ENCODE data around the gene RNF151.
A peak's percentile ranks its signal among the peaks of the same experiment; 100 is the strongest.

The RNF151 gene

GRCh38 chr16:1942810-1943726 lies 23.6 kb upstream of the RNF151 start, which contains the start of gene MSRB1:
Gene MSRB1 (minus strand): TSS chr16:1943199. CDS start chr16:1943156, 43 bp downstream.
- Histone ChIP-seq H3K4me1 (ENCODE audit: control extremely low read depth in 1 of 4, control insufficient read depth in 4 of 4, insufficient read depth in 4 of 4, low read length in 3 of 4) (peaks cover 3 to 25% (median 19%) of the 10 kb centered on the region in 4 experiments), H3K27me3 (replicated peaks in 2 of 5; ENCODE audit: control insufficient read depth in 4 of 5, insufficient read depth in 5 of 5, low read length in 4 of 5) (no peaks in the 10 kb centered on the region), H3K36me3 (ENCODE audit: control insufficient read depth in 4 of 4, insufficient read depth in 4 of 4, low read length in 3 of 4) (peaks cover 5 to 31% (median 22%) of the 10 kb centered on the region in 4 experiments), H3K9me3 (ENCODE audit: control extremely low read depth in 1 of 5, control insufficient read depth in 4 of 5, insufficient read depth in 2 of 5, low read depth in 1 of 5, low read length in 4 of 5) (no peaks in the 10 kb centered on the region), H3K27ac (ENCODE audit: insufficient read depth in 1 of 2, low read depth in 1 of 2, low read length in 2 of 2, poor library complexity in 1 of 2, severe bottlenecking in 2 of 2) (peak within 1 kb of the TSS in 1 of 2 experiments; percentile 79), H3K4me3 (ENCODE audit: control insufficient read depth in 1 of 7, extremely low read depth in 1 of 7, insufficient read depth in 4 of 7, low read depth in 2 of 7, low read length in 6 of 7) (peak within 1 kb of the TSS; percentile 66 to 85 (median 83))
- POLR2A ChIA-PET: interaction anchor here (0.5 to 1.9 kb wide), 3 partner anchors 22 to 161 kb away, joined by 3 to 11 read pairs (median 4); partner anchors contain the start of genes NUBP2, RPS2 and SPSB3
- CTCF ChIA-PET: interaction anchor here (0.7 to 0.9 kb wide), 4 partner anchors 10 to 179 kb away, joined by 3 read pairs; no protein-coding TSS in a partner anchor
- peak; percentile 97 to 98 (median 98) for DNase-seq
- WGBS (ENCODE audit: insufficient coverage): 2% methylated on average over 31 of the region's 77 CpGs

GRCh38 chr16:1944612-1945199 lies 21.9 kb upstream of the RNF151 start:
- ChIA-PET POLR2A (interaction anchor here (0.8 kb wide), 1 partner anchor 19 kb away, joined by 3 read pairs; no protein-coding TSS in a partner anchor), CTCF (interaction anchor here (0.6 kb wide), 1 partner anchor 12 kb away, joined by 4 read pairs; no protein-coding TSS in a partner anchor)
- peaks cover 3 to 25% (median 19%) of the 10 kb centered on the region in 4 experiments for H3K4me1 ChIP-seq (ENCODE audit: control extremely low read depth in 1 of 4, control insufficient read depth in 4 of 4, insufficient read depth in 4 of 4, low read length in 3 of 4)
- no peak for DNase-seq
- H3K27me3 ChIP-seq (replicated peaks in 2 of 5; ENCODE audit: control insufficient read depth in 4 of 5, insufficient read depth in 5 of 5, low read length in 4 of 5): no peaks in the 10 kb centered on the region
- H3K36me3 ChIP-seq (ENCODE audit: control insufficient read depth in 4 of 4, insufficient read depth in 4 of 4, low read length in 3 of 4): peaks cover 0 to 14% (median 10%) of the 10 kb centered on the region in 4 experiments
- 100% methylated on average over 10 of the region's 21 CpGs for WGBS (ENCODE audit: insufficient coverage)
- no peak overlapping the region for H3K4me3 ChIP-seq (ENCODE audit: control insufficient read depth in 1 of 7, extremely low read depth in 1 of 7, insufficient read depth in 4 of 7, low read depth in 2 of 7, low read length in 6 of 7)
- H3K27ac ChIP-seq (ENCODE audit: insufficient read depth in 1 of 2, low read depth in 1 of 2, low read length in 2 of 2, poor library complexity in 1 of 2, severe bottlenecking in 2 of 2): no peak overlapping the region
- no peaks in the 10 kb centered on the region for H3K9me3 ChIP-seq (ENCODE audit: control extremely low read depth in 1 of 5, control insufficient read depth in 4 of 5, insufficient read depth in 2 of 5, low read depth in 1 of 5, low read length in 4 of 5)

GRCh38 chr16:1945559-1946391 lies 20.9 kb upstream of the RNF151 start:
- Histone ChIP-seq H3K27me3 (replicated peaks in 2 of 5; ENCODE audit: control insufficient read depth in 4 of 5, insufficient read depth in 5 of 5, low read length in 4 of 5) (no peaks in the 10 kb centered on the region), H3K4me1 (ENCODE audit: control extremely low read depth in 1 of 4, control insufficient read depth in 4 of 4, insufficient read depth in 4 of 4, low read length in 3 of 4) (peaks cover 3 to 25% (median 19%) of the 10 kb centered on the region in 4 experiments), H3K36me3 (ENCODE audit: control insufficient read depth in 4 of 4, insufficient read depth in 4 of 4, low read length in 3 of 4) (peaks cover 0 to 5% (median 3%) of the 10 kb centered on the region in 4 experiments), H3K27ac (ENCODE audit: insufficient read depth in 1 of 2, low read depth in 1 of 2, low read length in 2 of 2, poor library complexity in 1 of 2, severe bottlenecking in 2 of 2) (no peak overlapping the region), H3K9me3 (ENCODE audit: control extremely low read depth in 1 of 5, control insufficient read depth in 4 of 5, insufficient read depth in 2 of 5, low read depth in 1 of 5, low read length in 4 of 5) (no peaks in the 10 kb centered on the region), H3K4me3 (ENCODE audit: control insufficient read depth in 1 of 7, extremely low read depth in 1 of 7, insufficient read depth in 4 of 7, low read depth in 2 of 7, low read length in 6 of 7) (no peak overlapping the region)
- ChIA-PET CTCF (no interaction called here), POLR2A (no interaction called here)
- WGBS (ENCODE audit: insufficient coverage): 96% methylated on average over 15 of the region's 19 CpGs
- DNase-seq: no peak

GRCh38 chr16:1946495-1947368 lies 19.9 kb upstream of the RNF151 start:
- Histone ChIP-seq H3K36me3 (ENCODE audit: control insufficient read depth in 4 of 4, insufficient read depth in 4 of 4, low read length in 3 of 4) (no peaks in the 10 kb centered on the region), H3K27me3 (replicated peaks in 2 of 5; ENCODE audit: control insufficient read depth in 4 of 5, insufficient read depth in 5 of 5, low read length in 4 of 5) (no peaks in the 10 kb centered on the region), H3K4me1 (ENCODE audit: control extremely low read depth in 1 of 4, control insufficient read depth in 4 of 4, insufficient read depth in 4 of 4, low read length in 3 of 4) (peaks cover 3 to 19% (median 14%) of the 10 kb centered on the region in 4 experiments), H3K9me3 (ENCODE audit: control extremely low read depth in 1 of 5, control insufficient read depth in 4 of 5, insufficient read depth in 2 of 5, low read depth in 1 of 5, low read length in 4 of 5) (no peaks in the 10 kb centered on the region), H3K4me3 (ENCODE audit: control insufficient read depth in 1 of 7, extremely low read depth in 1 of 7, insufficient read depth in 4 of 7, low read depth in 2 of 7, low read length in 6 of 7) (no peak overlapping the region), H3K27ac (ENCODE audit: insufficient read depth in 1 of 2, low read depth in 1 of 2, low read length in 2 of 2, poor library complexity in 1 of 2, severe bottlenecking in 2 of 2) (no peak overlapping the region)
- POLR2A ChIA-PET: no interaction called here
- 96% methylated on average over 33 of the region's 38 CpGs for WGBS (ENCODE audit: insufficient coverage)
- DNase-seq: no peak
- CTCF ChIA-PET: interaction anchor here (0.6 to 1.0 kb wide), 3 partner anchors 10 to 19 kb away, joined by 3 read pairs; no protein-coding TSS in a partner anchor

GRCh38 chr16:1947369-1947670 lies 19.3 kb upstream of the RNF151 start:
- Histone ChIP-seq H3K27ac (ENCODE audit: insufficient read depth in 1 of 2, low read depth in 1 of 2, low read length in 2 of 2, poor library complexity in 1 of 2, severe bottlenecking in 2 of 2) (no peak overlapping the region), H3K27me3 (replicated peaks in 2 of 5; ENCODE audit: control insufficient read depth in 4 of 5, insufficient read depth in 5 of 5, low read length in 4 of 5) (no peaks in the 10 kb centered on the region), H3K36me3 (ENCODE audit: control insufficient read depth in 4 of 4, insufficient read depth in 4 of 4, low read length in 3 of 4) (no peaks in the 10 kb centered on the region), H3K9me3 (ENCODE audit: control extremely low read depth in 1 of 5, control insufficient read depth in 4 of 5, insufficient read depth in 2 of 5, low read depth in 1 of 5, low read length in 4 of 5) (no peaks in the 10 kb centered on the region), H3K4me3 (ENCODE audit: control insufficient read depth in 1 of 7, extremely low read depth in 1 of 7, insufficient read depth in 4 of 7, low read depth in 2 of 7, low read length in 6 of 7) (no peak overlapping the region), H3K4me1 (ENCODE audit: control extremely low read depth in 1 of 4, control insufficient read depth in 4 of 4, insufficient read depth in 4 of 4, low read length in 3 of 4) (peaks cover 0 to 13% (median 9%) of the 10 kb centered on the region in 4 experiments)
- ChIA-PET CTCF (interaction anchor here (0.8 to 1.0 kb wide), 2 partner anchors 10 to 16 kb away, joined by 3 read pairs; no protein-coding TSS in a partner anchor), POLR2A (no interaction called here)
- 97% methylated on average over 9 of the region's 9 CpGs for WGBS (ENCODE audit: insufficient coverage)
- DNase-seq: no peak

- H3K4me1 ChIP-seq (ENCODE audit: control extremely low read depth in 1 of 4, control insufficient read depth in 4 of 4, insufficient read depth in 4 of 4, low read length in 3 of 4): no peaks in the 10 kb centered on the region
- no peak overlapping the region for H3K4me3 ChIP-seq (ENCODE audit: control insufficient read depth in 1 of 7, extremely low read depth in 1 of 7, insufficient read depth in 4 of 7, low read depth in 2 of 7, low read length in 6 of 7)
- no peaks in the 10 kb centered on the region for H3K27me3 ChIP-seq (replicated peaks in 2 of 5; ENCODE audit: control insufficient read depth in 4 of 5, insufficient read depth in 5 of 5, low read length in 4 of 5)
- no peak overlapping the region for H3K27ac ChIP-seq (ENCODE audit: insufficient read depth in 1 of 2, low read depth in 1 of 2, low read length in 2 of 2, poor library complexity in 1 of 2, severe bottlenecking in 2 of 2)
- ChIA-PET CTCF (interaction anchor here (0.6 kb wide), 1 partner anchor 331 kb away, joined by 3 read pairs; no protein-coding TSS in a partner anchor), POLR2A (no interaction called here)
- 99% methylated on average over 7 of the region's 11 CpGs for WGBS (ENCODE audit: insufficient coverage)
- no peaks in the 10 kb centered on the region for H3K36me3 ChIP-seq (ENCODE audit: control insufficient read depth in 4 of 4, insufficient read depth in 4 of 4, low read length in 3 of 4)
- no peak for DNase-seq
- no peaks in the 10 kb centered on the region for H3K9me3 ChIP-seq (ENCODE audit: control extremely low read depth in 1 of 5, control insufficient read depth in 4 of 5, insufficient read depth in 2 of 5, low read depth in 1 of 5, low read length in 4 of 5)
Observed at GRCh38 chr16:1949507-1949906, 17.1 kb upstream of the RNF151 start.

All from common myeloid progenitor, CD34-positive (primary cell).